GM19035 (cell line): ENCODE measurements around the gene SHROOM2.

ENCODE experiments used
- ATAC-seq: cut with Tn5 transposase; IDR thresholded peaks from one replicate; pipeline ENCODE4 v1.9.1; 2021; ENCODE audit not compliant: unreplicated experiment

The SHROOM2 gene

DNA sequence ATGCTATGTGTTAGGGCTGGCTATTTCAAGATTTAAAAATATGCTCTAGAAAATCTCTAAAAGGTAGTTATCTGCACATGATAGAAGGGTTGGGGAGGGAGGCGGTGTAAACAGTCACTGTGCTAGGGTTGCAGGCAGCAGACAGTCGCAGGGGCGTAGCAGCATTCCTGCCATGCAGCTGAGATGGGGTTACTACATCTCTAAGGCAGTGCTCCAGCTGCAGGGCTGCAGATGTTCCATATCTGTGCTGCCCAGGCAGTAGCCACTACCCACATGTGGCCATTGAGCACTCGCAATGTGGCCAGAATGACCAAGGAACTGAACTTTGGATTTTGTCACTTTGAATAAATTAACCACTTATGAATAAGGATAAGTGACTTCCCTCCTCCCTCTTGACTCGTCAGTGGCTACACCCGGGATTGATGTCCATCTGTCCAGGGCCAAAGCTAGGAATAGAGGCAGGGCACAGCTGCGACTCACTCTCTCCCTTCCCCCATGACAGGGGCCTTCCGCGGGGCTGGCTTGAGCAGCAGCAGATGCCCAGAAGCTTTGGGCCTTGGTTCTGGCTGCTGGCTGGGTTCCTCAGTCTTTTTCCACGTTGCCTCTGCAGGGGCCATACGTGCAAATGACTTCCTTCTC is 101.5 kb downstream of the SHROOM2 start:
- ATAC-seq: no peak

DNA sequence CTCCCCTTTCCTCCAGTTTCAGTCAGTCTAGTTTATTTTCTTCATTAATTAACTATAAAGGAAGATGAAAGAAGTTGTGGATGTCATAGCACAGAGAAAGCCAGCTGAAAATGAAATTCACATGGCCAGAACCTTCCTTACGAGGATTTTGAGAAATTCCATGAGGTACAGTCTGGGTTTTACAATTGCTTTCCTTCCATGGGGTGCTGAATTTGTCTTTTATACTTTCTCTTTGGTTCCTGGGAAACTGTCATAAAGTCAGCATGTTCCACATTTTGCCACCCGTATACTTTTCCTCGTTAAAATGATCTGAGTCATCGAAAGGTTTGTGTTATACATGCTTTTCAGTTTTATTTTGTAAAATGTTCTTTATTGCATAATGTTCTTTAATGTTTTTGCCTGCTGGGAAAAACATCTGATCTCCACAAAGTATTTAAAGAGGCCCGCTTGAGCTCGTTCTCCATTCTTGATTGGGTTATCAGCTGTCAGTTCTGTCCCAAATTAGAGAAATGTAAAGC is 102.8 kb downstream of the SHROOM2 start:
- ATAC-seq: no peak

DNA sequence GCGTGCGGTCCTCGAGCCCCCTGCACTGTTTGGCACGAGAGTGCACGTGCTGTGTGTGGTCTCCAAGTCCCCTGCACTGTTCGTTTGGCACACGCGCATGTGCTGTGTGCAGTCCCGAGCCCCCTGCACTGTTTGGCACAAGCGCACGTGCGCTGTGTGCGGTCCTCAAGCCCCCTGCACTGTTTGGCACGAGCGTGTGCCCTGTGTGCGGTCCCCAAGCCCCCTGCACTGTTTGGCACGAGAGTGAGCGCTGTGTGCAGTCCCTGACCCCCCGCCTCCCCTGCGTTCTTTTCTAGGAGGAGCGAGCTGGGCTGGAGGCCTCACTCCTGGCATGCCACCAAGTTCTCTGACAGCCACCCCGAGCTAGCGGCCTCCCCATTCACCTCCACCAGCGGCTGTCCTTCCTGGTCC is 104.5 kb downstream of the SHROOM2 start:
- no peak for ATAC-seq

DNA sequence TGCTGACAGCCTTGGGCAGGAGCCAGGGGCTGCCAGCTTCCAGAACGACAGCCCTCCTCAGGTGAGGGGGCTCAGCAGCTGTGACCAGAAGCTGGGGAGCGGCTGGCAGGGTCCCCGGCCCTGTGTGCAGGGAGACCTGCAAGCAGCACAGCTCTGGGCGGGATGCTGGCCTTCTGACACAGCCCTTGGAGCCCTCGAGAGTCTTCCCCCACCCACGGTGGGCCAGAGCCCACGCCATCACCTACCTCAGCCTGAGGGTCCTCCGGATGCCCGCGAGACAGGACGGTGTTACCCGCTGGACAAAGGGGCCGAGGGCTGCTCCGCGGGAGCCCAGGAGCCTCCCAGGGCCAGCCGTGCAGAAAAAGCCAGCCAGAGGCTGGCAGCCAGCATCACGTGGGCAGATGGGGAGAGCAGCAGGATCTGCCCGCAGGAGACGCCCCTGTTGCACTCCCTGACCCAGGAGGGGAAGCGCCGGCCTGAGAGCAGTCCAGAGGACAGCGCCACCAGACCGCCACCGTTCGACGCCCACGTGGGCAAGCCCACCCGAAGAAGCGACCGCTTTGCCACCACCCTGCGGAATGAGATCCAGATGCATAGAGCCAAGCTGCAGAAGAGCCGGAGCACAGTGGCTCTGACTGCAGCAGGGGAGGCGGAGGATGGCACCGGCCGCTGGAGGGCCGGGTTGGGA is 109.1 kb downstream of the SHROOM2 start:
- no peak for ATAC-seq

DNA sequence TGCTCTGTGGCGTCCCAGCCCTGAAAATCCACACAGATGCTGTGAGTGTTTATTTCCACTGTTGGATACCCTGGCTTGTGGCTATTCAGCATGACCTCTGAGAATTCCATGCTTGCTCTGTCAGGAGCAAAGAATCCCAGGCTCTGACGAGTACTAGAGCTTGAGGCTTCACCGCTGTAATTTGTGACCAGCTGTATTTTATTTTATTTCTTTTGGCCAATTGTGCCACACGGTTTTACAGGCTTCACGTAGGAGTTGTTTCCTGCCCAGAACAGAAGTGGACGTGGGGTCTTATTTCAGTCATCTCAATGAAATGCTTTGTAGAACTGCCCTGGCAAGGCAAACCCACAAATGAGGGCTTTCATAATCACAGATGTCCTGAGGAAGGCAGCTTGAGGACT is 111.5 kb downstream of the SHROOM2 start:
- ATAC-seq: no peak

DNA sequence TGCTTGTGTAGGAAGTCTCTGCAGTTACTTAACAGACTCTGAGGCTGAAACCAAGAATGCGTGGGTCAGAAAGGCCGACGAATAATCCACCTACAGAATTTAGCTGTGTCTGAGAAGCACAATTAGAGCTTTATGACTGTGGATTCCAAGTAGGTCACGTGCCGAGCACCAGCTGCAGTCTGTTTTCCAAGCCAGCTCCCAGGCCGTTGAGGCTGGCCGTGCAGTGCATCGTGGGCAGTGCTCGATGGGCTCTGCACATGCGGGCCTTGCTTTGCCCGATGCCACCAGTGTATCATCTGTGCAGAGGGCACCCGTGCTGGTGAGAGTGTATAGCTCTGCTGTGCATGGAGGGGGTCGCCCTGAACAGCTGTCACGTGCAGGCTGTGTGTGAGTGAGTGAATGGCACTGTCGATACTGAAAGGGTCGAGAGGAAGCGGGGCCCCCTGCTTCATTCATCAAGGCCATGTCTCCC is 113.4 kb downstream of the SHROOM2 start:
- no peak for ATAC-seq

DNA sequence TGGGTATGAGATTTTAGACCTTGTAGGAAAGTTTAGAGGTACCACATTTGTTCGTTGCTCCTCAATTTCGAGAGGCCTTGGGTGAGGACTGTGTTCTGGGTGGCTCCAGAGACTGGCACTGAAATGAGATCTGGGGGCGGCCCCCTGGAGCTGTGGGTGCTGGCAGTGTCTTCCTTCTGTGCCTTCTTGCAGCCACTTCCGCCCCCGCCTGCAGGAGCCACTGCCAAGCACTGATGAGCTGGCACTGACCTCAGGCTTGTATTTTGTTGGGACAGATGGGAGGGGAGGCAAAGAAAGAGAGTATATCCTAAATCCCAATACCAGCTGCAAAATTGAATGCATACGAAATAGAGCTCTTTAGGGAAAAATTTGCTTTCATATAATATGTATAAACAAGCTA is 116.4 kb downstream of the SHROOM2 start:
- no peak for ATAC-seq

DNA sequence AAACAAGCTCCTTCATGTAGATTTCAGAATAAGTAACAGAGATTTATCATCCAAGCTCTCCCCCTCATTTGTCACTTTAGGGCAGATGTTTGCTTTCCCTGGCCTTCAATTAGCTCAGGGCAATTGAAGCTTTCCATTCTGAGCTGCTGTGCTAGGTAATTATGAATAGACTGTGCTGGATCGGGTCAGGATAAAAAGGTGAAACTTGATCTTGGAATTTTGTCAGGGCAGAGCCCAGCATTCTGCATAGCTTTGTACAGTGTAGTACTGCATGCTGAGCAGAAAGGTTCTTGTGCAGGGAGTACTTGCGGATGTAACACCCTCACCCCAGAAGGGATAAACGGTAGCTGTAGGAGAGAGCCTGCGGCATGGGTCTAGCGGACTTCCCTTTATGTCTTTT is 116.9 kb downstream of the SHROOM2 start:
- no peak for ATAC-seq

DNA sequence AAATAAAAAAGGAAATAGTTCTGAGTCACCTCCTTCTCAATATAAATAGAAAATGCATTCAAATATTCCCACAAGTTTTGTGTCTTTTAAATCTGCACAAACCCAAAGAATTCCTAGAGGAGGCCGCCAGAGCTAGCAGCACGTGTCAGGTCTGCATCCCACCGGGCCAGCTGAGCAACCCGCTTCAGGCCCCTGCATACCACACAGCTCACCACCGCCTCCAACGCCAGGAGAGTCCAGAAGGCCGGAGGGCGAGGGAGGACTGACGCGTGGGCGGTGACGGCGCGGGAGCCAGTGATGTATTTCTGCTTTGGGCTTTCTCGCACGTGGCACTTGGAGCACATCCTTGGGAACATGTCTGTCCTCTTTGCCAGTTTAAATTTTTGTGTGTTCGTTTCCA is 119.1 kb downstream of the SHROOM2 start:
- no peak for ATAC-seq

DNA sequence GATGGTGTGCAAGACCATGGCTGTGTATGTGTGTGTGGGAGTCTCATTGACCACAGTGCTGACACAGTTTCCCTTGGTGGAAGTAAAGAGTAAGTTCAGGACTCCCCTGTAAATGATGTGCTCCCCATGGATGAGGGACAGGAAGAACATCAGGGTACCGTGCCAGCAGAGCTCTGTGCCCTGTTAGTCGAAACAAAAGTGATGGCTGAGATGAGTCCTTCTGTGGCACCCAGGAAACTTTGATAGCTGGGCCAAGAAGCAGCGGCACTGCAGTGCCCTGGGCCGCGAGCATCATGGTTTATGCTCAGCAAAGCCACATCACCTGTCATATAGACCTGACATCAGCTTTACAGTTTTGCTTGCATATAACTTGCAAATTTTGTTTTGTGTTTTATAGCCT is 119.5 kb downstream of the SHROOM2 start:
- no peak for ATAC-seq

DNA sequence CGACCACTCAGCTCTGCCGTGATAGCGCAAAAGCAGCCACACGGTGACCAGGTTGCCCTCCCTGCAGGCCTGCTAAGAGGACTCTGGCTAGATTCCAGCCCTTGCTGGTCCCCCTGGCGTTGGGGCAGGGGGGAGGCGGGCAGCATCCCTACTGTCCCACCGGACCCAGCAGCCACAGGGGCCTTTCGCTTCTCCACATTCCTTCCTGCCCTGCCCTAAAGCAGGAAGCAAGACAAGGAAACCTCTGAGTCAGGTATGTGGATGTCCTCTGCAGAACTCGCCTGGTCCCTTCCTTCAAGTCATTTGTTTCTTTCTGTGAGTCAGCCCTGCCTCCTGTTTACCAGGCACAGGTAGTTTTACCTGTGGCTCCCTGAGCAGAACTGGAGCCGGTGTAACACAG is 120.7 kb downstream of the SHROOM2 start:
- ATAC-seq: no peak

DNA sequence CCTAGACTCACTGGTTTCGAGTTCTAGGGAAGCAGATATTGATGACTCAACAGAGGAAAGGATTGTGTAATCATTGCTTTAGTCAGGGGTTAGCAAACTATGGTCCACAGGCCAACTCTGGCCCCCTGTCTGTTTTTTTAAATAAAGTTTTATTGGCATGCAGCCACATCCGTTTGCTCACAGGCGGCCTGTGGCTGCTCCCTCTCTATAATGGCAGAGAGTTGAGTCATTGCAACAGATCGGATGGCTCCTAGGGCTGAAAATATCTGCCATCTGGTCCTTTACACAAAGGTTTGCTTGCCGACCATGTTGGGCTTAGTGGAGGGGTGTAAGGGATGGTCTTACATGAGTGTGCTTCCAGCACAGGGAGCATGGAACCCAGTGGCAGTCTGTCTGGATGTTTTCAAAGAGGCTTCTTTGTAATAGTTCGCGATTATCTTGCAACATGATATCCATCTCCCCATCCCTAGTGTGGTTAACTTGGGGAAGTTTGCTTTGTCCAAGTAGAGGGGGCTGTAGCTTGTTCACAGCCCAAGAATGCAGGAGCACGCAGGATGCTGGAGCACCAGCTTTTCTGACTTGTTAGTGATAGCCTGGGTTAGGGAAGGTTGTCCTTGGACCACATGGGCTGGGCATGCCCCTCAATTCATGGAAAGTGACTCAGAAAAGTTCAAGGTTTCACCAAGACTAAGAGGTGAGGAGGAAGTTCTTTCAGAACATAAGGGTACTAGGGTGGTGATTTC is 121.6 kb downstream of the SHROOM2 start:
- no peak for ATAC-seq

DNA sequence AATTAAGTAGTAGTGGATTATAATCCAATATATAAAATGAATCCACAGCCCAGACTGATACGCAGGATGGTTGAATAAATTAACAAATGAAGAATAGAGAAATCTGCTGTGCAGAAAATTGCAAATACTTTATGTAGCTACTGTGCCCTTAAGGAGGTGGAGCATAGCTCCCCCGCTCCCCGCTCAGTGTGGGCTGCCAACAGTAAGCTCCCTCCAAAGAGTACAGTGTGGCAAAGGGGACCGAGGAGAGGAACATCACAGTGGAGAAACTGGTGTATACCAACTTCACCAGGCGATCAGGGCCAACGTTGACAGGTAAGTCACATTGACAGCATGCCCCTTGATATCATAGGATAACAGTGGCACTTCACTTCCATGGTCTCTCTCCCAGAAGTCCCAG is 123.0 kb downstream of the SHROOM2 start:
- ATAC-seq: no peak

DNA sequence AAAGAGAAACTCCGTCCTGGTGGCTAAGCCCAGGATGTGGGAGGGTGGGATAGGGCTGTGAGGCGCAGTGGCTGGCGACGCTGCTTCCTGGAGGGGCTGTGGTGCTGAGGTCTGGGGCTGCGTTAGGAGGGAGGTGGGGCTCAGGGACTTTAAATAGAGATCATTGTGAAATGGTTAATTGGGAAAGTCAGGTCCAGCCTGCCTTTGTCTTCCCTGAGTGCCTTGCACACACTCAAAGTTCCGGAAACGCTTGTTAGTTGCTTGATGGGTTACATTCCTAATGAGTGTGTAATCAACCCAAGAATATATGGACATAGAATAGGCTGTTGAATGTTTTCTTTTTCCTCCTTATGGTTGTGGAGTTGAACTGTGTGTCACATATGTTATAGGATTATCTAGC is 125.3 kb downstream of the SHROOM2 start:
- ATAC-seq: no peak

DNA sequence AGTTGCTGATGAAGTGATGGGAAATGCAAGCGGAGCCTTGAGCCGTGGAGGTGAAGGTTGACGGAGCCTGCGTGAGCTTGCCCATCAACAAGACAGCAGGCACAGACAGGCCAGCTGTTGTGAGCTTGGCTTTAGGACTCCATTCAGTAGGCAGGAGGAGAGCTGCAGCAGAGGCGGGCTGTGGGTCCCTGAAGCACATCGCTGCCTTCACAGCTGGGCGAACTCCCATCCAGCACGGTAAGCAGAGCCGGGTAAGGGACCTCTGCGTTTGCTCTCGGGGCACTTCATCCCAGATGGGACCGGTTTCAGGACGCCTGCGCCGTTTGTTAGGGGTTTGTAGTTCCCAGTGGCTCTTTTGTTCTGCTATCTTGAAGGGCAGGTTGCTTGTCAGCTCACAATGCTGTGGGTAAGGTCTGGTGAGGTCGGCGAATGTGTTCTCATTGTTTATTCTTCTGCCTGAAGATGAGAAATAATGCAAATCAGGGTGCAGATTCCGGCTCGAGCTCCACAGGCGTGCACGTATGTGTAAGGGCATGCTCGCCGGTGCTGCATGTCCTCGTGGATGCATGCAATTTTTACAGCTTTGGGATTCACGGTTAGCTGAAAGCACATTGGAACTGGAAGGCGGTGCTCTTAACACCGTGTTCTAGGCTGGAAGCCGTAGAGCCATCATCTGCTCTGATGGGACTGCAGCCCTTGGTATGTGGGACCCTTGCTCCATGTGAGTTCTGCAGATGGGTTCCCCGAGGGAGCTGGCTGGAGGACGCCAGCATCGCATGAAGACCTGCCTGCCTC is 126.3 kb downstream of the SHROOM2 start:
- no peak for ATAC-seq

DNA sequence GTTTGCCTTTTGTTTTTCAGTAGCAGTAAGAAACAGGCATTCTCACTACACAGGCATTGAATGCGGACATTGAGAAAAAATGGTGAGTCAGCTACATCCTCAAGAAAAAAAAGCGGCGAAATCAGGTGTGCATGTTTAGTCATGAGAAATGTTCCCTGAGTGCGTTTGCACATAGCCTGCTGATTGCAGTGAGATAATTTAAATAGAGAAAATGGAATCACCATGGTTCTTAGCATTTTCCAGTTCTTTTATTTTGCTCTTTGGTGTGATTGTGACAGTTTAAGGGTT is 126.9 kb downstream of the SHROOM2 start:
- ATAC-seq: no peak

DNA sequence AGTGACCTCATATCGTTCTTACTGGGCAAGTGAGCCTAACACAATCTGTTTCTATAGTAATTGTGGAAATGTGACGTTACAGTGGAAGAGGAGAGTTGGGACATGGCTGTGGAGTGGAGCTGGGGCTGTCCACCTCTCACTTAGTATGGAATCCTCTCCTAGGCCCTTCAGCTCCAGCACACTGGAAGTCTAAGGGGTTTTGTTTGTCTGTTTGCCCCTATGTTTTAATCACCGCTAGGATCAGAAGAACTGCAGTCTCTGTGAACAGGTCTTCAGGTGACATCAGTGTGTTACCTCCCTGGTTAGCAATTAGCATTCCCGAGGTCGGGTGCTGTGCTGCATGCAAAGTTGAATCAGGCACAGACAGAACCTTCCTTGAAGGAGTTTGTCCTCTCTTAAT is 131.6 kb downstream of the SHROOM2 start:
- no peak for ATAC-seq

DNA sequence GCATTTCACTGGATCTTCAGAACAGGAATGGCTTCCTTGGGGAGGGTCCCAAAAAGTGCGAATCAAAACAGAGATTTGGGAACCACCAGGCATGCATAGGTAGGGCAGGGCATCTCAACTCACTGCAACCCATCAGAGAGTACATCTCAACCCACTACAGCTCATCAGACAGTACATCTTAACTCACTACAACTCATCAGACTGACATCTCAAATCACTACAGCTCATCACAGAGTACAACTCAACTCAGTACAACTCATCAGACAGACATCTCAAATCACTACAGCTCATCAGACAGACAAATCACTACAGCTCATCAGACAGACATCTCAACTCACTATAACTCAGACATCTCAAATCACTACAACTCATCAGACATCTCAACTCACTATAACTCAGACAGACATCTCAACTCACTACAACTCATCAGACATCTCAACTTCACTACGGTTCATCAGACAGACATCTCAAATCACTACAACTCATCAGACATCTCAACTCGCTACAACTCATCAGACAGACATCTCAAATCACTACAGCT is 133.5 kb downstream of the SHROOM2 start:
- ATAC-seq: no peak

DNA sequence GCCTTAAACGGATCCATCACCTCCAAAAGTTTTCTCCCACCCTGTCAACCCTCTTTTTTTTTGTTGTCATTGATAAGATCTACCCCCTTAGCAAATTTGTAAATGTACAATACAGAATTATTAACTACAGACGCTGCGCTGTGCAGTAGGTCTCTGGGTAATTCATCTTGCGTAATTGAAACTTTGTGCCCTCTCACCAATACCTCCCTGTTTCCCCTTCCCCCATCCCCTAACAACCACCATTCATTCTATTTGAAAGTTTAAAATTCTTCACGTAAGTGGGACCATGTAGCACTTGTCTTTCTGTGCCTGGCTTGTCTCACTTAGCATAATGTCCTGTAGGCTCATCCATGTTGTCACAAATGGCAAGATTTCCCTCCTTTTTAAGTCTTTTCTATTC is 135.2 kb downstream of the SHROOM2 start:
- ATAC-seq: no peak

DNA sequence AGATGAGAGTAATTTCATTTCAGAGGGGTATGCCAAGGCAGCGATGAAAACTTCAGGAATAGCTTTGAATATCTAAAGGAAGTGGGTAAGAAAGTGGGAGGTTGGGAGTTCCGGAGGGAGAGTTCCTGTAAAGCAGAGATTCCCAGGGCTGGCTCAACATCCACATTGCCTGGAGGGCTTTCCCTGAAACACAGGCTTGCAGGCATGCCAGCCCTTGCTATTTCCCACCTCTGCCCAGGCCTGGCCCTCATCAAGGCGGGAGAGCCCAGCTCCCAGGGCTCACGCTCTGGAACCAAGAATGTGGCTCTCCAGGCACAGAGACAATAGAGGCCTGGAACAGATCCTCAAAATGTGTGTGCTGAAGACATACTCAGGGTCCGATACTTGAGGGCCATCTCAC is 137.1 kb downstream of the SHROOM2 start:
- no peak for ATAC-seq

DNA sequence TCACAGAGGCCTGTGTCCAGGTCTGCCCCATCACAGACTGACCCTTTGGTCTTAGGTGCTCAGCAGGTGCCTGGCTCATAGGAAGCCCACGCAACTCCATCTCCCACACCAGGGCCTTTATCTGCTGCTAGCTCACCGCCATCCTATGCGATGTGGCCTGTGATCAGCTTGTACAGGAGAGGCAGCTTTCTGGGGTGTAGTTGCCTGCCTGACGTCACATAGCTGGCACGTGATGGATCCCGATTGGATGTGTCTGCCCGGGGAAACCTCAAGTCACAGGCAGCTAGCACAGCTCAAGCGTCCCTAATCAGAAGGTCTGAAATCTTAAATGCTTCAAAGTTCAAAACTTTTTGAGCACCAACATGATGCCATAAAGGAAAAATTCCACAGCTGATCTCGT is 139.8 kb downstream of the SHROOM2 start:
- ATAC-seq: no peak
